K562 (cell line): Measurements from ENCODE around the gene CEND1. TPM values are rescaled to one million over a fixed set of nuclear protein-coding genes. Genes with fewer than 3 reads are reported as not detected.

Experiments used
- ATAC-seq: fragments of 200-7000 bp; cut with Tn5 transposase; 3 replicates; pipeline ENCODE4 v1.9.1; 2020; ENCODE audit warnings: moderate library complexity
- BruUV-seq: library from RNA; stranded (reverse); fragments of 400-500 nt; replicated peaks from 2 replicates; lab custom pipeline; 2021; lab: Mats Ljungman, UMichigan
- CTCF ChIA-PET: fragments of 300-600 bp; formaldehyde crosslinking; extraction: SDS; loops from one replicate; lab custom pipeline; 2021; ENCODE audit warnings: low intra/inter-chr PET ratio; lab: Yijun Ruan, JAX
- POLR2A ChIA-PET: fragments of 300-600, 350-650 bp; sonication (Branson Sonifier 250); formaldehyde crosslinking; extraction: SDS; loops from one replicate; lab custom pipeline; 2021; ENCODE audit warnings: antibody characterized with exemption, inconsistent platforms; lab: Yijun Ruan, JAX
- DNase-seq, 4 experiments: peaks; one replicate each; pipeline versions ENCODE4 v3.0.0 to v3.0.0-alpha.2; 2011 to 2018; ENCODE audit warnings: low spot score in 3 of 4, mixed read lengths in 3 of 4; ENCODE audit errors: extremely low read depth in 1 of 4
- FAIRE-seq: peaks from 2 replicates; lab custom pipeline; 2011; peaks lifted over from hg19 to GRCh38; lab: Jason Lieb, UNC
- H2AFZ ChIP-seq: 2 replicates; pipeline ENCODE4 v1.6.0; 2011; ENCODE audit warnings: low read depth, low read length, control low read depth, inconsistent platforms
- H3K27ac ChIP-seq: fragments of 200-600 bp; 3 replicates; pipeline ENCODE4 v1.8.0; 2011; ENCODE audit warnings: low read depth, mild to moderate bottlenecking, control low read depth, inconsistent platforms, low read length, moderate library complexity, mixed read lengths; ENCODE audit errors: extremely low read depth
- H3K27me3 ChIP-seq, 2 experiments: fragments of 300-600 bp in 1 of 2; 2 replicates in 1 of 2; 3 replicates in 1 of 2; pipeline versions ENCODE4 v1.6.0 to v1.8.0; 2011; ENCODE audit warnings: inconsistent platforms in 2 of 2, low read length in 2 of 2, mild to moderate bottlenecking in 1 of 2, mixed read lengths in 1 of 2, moderate library complexity in 1 of 2; ENCODE audit not compliant: control insufficient read depth in 2 of 2, insufficient read depth in 2 of 2
- H3K36me3 ChIP-seq: fragments of 300-600 bp; 3 replicates; pipeline ENCODE4 v1.8.0; 2011; ENCODE audit warnings: mild to moderate bottlenecking, low read length, inconsistent platforms; ENCODE audit not compliant: control insufficient read depth, insufficient read depth
- H3K4me1 ChIP-seq, 2 experiments: fragments of 200-600 bp in 1 of 2; replicated peaks in 1 of 2; 2 replicates in 1 of 2; 3 replicates in 1 of 2; pipeline versions ENCODE4 v1.5.1 to v1.8.0; 2011; ENCODE audit warnings: inconsistent platforms in 2 of 2, low read length in 2 of 2, mild to moderate bottlenecking in 1 of 2, mixed read lengths in 1 of 2, moderate library complexity in 1 of 2; ENCODE audit not compliant: control insufficient read depth in 2 of 2, insufficient read depth in 2 of 2
- H3K4me2 ChIP-seq: 2 replicates; pipeline ENCODE4 v1.6.1; 2011; ENCODE audit warnings: low read length, control low read depth, inconsistent platforms, mixed read lengths; ENCODE audit not compliant: insufficient read depth
- H3K4me3 ChIP-seq: fragments of 200-600 bp; sonication (generic), shearing (Covaris generic); 2 replicates; pipeline ENCODE4 v1.5.1; 2016; ENCODE audit warnings: control low read depth, inconsistent platforms
- H3K79me2 ChIP-seq: fragments of 200-600 bp; 3 replicates; pipeline ENCODE4 v1.8.0; 2011; ENCODE audit warnings: low read length, inconsistent platforms; ENCODE audit not compliant: control insufficient read depth, insufficient read depth
- H3K9ac ChIP-seq, 2 experiments: 2 replicates each; pipeline versions ENCODE4 v1.6.0 to v1.6.1; 2011; ENCODE audit warnings: low read depth in 2 of 2, low read length in 2 of 2, control low read depth in 1 of 2, inconsistent platforms in 1 of 2, mild to moderate bottlenecking in 1 of 2, mixed read lengths in 1 of 2; ENCODE audit not compliant: insufficient read depth in 1 of 2
- H3K9me1 ChIP-seq: one replicate; pipeline ENCODE4 v1.6.0; 2011; ENCODE audit warnings: inconsistent platforms, mild to moderate bottlenecking, low read length, moderate library complexity; ENCODE audit not compliant: control insufficient read depth, insufficient read depth
- H3K9me3 ChIP-seq: replicated peaks from 2 replicates; pipeline ENCODE4 v1.5.1; 2011; ENCODE audit warnings: low read depth, low read length, inconsistent platforms; ENCODE audit not compliant: control insufficient read depth, insufficient read depth
- H4K20me1 ChIP-seq: replicated peaks from 2 replicates; pipeline ENCODE4 v1.6.1; 2011; ENCODE audit warnings: low read length, inconsistent platforms, mixed read lengths; ENCODE audit not compliant: control insufficient read depth, insufficient read depth
- BCOR ChIP-seq: fragments of 450-650 bp; IDR thresholded peaks from 2 replicates; pipeline ENCODE4 v1.6.1; 2016
- CCNT2 ChIP-seq: IDR thresholded peaks from 2 replicates; pipeline ENCODE4 v1.6.1; 2011; ENCODE audit warnings: borderline replicate concordance, low read depth, mild to moderate bottlenecking, moderate library complexity, mixed read lengths, low read length; ENCODE audit not compliant: insufficient read length; ENCODE audit errors: extremely low read depth
- CEBPB ChIP-seq: fragments of 450-650 bp; IDR thresholded peaks from 2 replicates; pipeline ENCODE4 v1.6.1; 2016; ENCODE audit warnings: missing genetic modification characterization, missing compliant biosample characterization
- CEBPG ChIP-seq, 3 experiments: fragments of 200-800 bp in 1 of 3; sonication (Bioruptor generic) in 1 of 3; sonication (generic) in 1 of 3; formaldehyde crosslinking in 1 of 3; IDR thresholded peaks in 2 of 3; conservative IDR thresholded peaks in 1 of 3; 2 replicates each; pipeline versions ENCODE4 v1.6.1 to v1.8.0; 2016 to 2022; ENCODE audit warnings: missing compliant biosample characterization in 2 of 3, missing genetic modification characterization in 2 of 3, mild to moderate bottlenecking in 1 of 3, missing genetic modification reagents in 1 of 3
- CREBBP ChIP-seq: IDR thresholded peaks from one replicate; pipeline ENCODE4 v1.6.1; 2012; ENCODE audit warnings: low read depth, mild to moderate bottlenecking, control low read depth, inconsistent platforms, low read length
- ELF1 ChIP-seq: fragments of 200-800 bp; sonication (Bioruptor generic); IDR thresholded peaks from 2 replicates; pipeline ENCODE4 v1.6.1; 2016; ENCODE audit warnings: missing genetic modification characterization, missing compliant biosample characterization
- ESRRB ChIP-seq: fragments of 250-450 bp; sonication (Bioruptor Pico); IDR thresholded peaks from 2 replicates; pipeline ENCODE4 v1.5.0; 2020; ENCODE audit warnings: mild to moderate bottlenecking, moderate library complexity, borderline replicate concordance
- HNRNPH1 ChIP-seq: fragments of 200-400 bp; formaldehyde crosslinking; optimal IDR thresholded peaks from 2 replicates; pipeline ENCODE3; 2017; ENCODE audit warnings: low read depth, mild to moderate bottlenecking, low read length, moderate library complexity
- KAT2B ChIP-seq: IDR thresholded peaks from one replicate; pipeline ENCODE4 v1.6.1; 2012; ENCODE audit warnings: low read depth, mild to moderate bottlenecking, control low read depth, inconsistent platforms, low read length, moderate library complexity
- LEF1 ChIP-seq: fragments of 450-650 bp; IDR thresholded peaks from 2 replicates; pipeline ENCODE4 v1.6.1; 2016; ENCODE audit warnings: mild to moderate bottlenecking
- MEF2A ChIP-seq: IDR thresholded peaks from 2 replicates; pipeline ENCODE4 v1.6.1; 2011; ENCODE audit warnings: low read depth, mild to moderate bottlenecking, low read length, moderate library complexity; ENCODE audit not compliant: control insufficient read depth
- POLR2G ChIP-seq: fragments of 200-400 bp; formaldehyde crosslinking; IDR thresholded peaks from 2 replicates; pipeline ENCODE4 v1.6.1; 2017; ENCODE audit warnings: low read depth, mild to moderate bottlenecking, antibody characterized with exemption, low read length, moderate library complexity
- RNF2 ChIP-seq: sonication (generic); IDR thresholded peaks from 2 replicates; pipeline ENCODE4 v1.6.1; 2016
- WHSC1 ChIP-seq: IDR thresholded peaks from one replicate; pipeline ENCODE4 v1.6.1; 2012; ENCODE audit warnings: low read length, control low read depth, inconsistent platforms
- ZBTB11 ChIP-seq, 3 experiments: fragments of 200-800 bp in 1 of 3; fragments of 250-450 bp in 1 of 3; fragments of 450-650 bp in 1 of 3; sonication (Bioruptor Pico) in 1 of 3; sonication (Bioruptor generic) in 1 of 3; formaldehyde crosslinking in 1 of 3; IDR thresholded peaks; 2 replicates each; pipeline versions ENCODE4 v1.6.1 to v1.8.0; 2016 to 2022; ENCODE audit warnings: mild to moderate bottlenecking in 2 of 3, missing genetic modification characterization in 2 of 3, missing compliant biosample characterization in 1 of 3, moderate library complexity in 1 of 3
- ZKSCAN1 ChIP-seq: fragments of 150-350 bp; IDR thresholded peaks from 2 replicates; pipeline ENCODE4 v1.6.1; 2016; ENCODE audit warnings: low read depth, low read length
- ZNF347 ChIP-seq: fragments of 450-650 bp; formaldehyde crosslinking; IDR thresholded peaks from 2 replicates; pipeline ENCODE4 v1.4.0; 2020; ENCODE audit warnings: low read depth, mild to moderate bottlenecking, moderate library complexity
- ZNF408 ChIP-seq: fragments of 250-450 bp; sonication (Bioruptor Pico); IDR thresholded peaks from 2 replicates; pipeline ENCODE4 v1.4.0; 2020; ENCODE audit warnings: low read depth, mild to moderate bottlenecking, moderate library complexity
- ZNF644 ChIP-seq: fragments of 200-800 bp; sonication (Bioruptor generic); IDR thresholded peaks from 2 replicates; pipeline ENCODE4 v1.6.1; 2016; ENCODE audit warnings: low read depth, missing genetic modification characterization, missing compliant biosample characterization
- WGBS: fragments of 100-300 bp; shearing (Covaris generic); methylation state at CpG from one replicate; pipeline ENCODE4 v1.1.6; 2016; ENCODE audit warnings: low coverage, mixed read lengths; ENCODE audit not compliant: insufficient coverage; ENCODE audit errors: missing lambda C conversion rate; 5-methylcytosine and 5-hydroxymethylcytosine counted together
- in situ Hi-C: fragments of 300-500 bp; cut with MboI; formaldehyde crosslinking; loops from 4 replicates; pipeline ENCODE4 v1.15.0; 2018; ENCODE audit warnings: inconsistent platforms, mixed read lengths
- intact Hi-C: fragments of 100-400 bp; cut with micrococcal nuclease; formaldehyde crosslinking; loops from 2 replicates; pipeline ENCODE4 v1.14.2; 2022
- polyA plus RNA-seq, 8 experiments: library from polyadenylated mRNA; depleted of rRNA in 4 of 8; stranded (reverse) in 5 of 8; unstranded in 3 of 8; fragments of >200 nt; fragmentation: Nextera tagmentation in 2 of 8; fragmentation: Illumina TruSeq in 1 of 8; extraction: Ambion mirVana in 2 of 8; extraction: Trizol in 1 of 8; gene quantifications; 2 replicates each; pipeline versions ENCODE4 v1.2.1 to v1.2.3, GENCODE V29; 2011 to 2014; ENCODE audit warnings: inconsistent platforms in 1 of 8, missing spikeins in 1 of 8
- total RNA-seq, 7 experiments: library from RNA; depleted of rRNA in 6 of 7; stranded (reverse); fragments of >200 nt in 6 of 7; fragmentation: Illumina TruSeq in 2 of 7; extraction: Trizol in 2 of 7; gene quantifications; 2 replicates each; pipeline versions ENCODE4 v1.2.1 to v1.2.3, GENCODE V29; 2011 to 2021; ENCODE audit warnings: low replicate concordance in 1 of 7

CEND1 gene
- total and polyA plus RNA-seq, 9 of the 15 experiments (the other 6 are each of a cell fraction or from before 2014, with no cell fraction given) = 0.13 to 0.18 (median 0.16) TPM; not detected in 6

GRCh38 chr11:765802-766091 is 24.1 kb downstream of the CEND1 start:
- Histone ChIP-seq H3K27ac (no peak overlapping the region), H3K4me1 (peaks cover 8 to 44% of the 10 kb centered on the region in 2 experiments; a peak in 4 of 5 replicates), H4K20me1 (peaks cover 36% of the 10 kb centered on the region), H3K4me3 (no peak overlapping the region), H3K9ac (no peak overlapping the region), H3K36me3 (peaks cover 81% of the 10 kb centered on the region), H3K9me3 (no peaks in the 10 kb centered on the region), H3K9me1 (peaks cover 6% of the 10 kb centered on the region), H2AFZ (no peak overlapping the region), H3K27me3 (no peaks in the 10 kb centered on the region), H3K79me2 (0 out of 3 replicates have a peak, but pooled peaks cover 9% of the 10 kb centered on the region), H3K4me2 (no peak overlapping the region)
- WGBS = 95% methylated on average over 8 of the region's 8 CpGs
- FAIRE-seq (no peak), ATAC-seq (no peak), DNase-seq (no peak)
- intact Hi-C loops = no loop called here
- CTCF ChIA-PET = interaction anchor here (1.5 kb wide), 1 partner anchor 38 kb away, joined by 8 read pairs; no protein-coding TSS in a partner anchor
- POLR2A ChIA-PET = interaction anchor here (1.0 to 4.7 kb wide), 5 partner anchors 10 to 70 kb away, joined by 4 to 21 read pairs (median 5); partner anchors contain the start of genes DEAF1 and TMEM80
- BruUV-seq = no TSS peak
- in situ Hi-C loops = no loop called here
- no peak for TF ChIP-seq HNRNPH1
- TF ChIP-seq ZNF644 (tag) = no peak
- no peak for TF ChIP-seq ELF1 (tag)
- TF ChIP-seq KAT2B = no peak
- TF ChIP-seq ZKSCAN1 = no peak
- TF ChIP-seq LEF1 = no peak
- TF ChIP-seq ZNF408 (CRISPR knock-in tag) = no peak
- peak; percentile 11; the same call in 1 of the 2 replicates for TF ChIP-seq POLR2G
- no peak for TF ChIP-seq ESRRB (CRISPR knock-in tag)
- TF ChIP-seq CEBPB (tag) = peak; percentile 43; the same call in 1 of the 2 replicates
- no peak for TF ChIP-seq WHSC1
- no peak for TF ChIP-seq CREBBP
- TF ChIP-seq ZNF347 = no peak
- no peak for TF ChIP-seq MEF2A
- no peak for TF ChIP-seq CCNT2
- TF ChIP-seq CEBPG (CRISPR knock-in tag; IDR thresholded peaks at IDR 0.05) = no peak; the same call in 1 of the 2 replicates
- peak; percentile 18 to 26; a peak in 1 of 4 replicates for TF ChIP-seq CEBPG (tag; conservative IDR thresholded peaks at IDR 0.05 in 1 of 2, IDR thresholded peaks at IDR 0.05 in 1 of 2)
- no peak for TF ChIP-seq ZBTB11 (CRISPR knock-in tag; IDR thresholded peaks at IDR 0.05)
- TF ChIP-seq BCOR = no peak
- TF ChIP-seq RNF2 = no peak
